PC-3 (cell line): ENCODE results near the gene LNP1. TPM values are rescaled to one million over a fixed set of nuclear protein-coding genes. Genes with fewer than 3 reads are reported as not detected.
A peak's percentile ranks its signal among the peaks of the same experiment; 100 is the strongest.

Experiments used
- ATAC-seq: fragments of 200-7000 bp; cut with Tn5 transposase; 2 replicates; pipeline ENCODE4 v1.9.1; 2020; ENCODE audit warnings: mild to moderate bottlenecking, moderate library complexity
- BruUV-seq: library from RNA; stranded (reverse); fragments of 400-500 nt; replicated peaks from 2 replicates; lab custom pipeline; 2021; lab: Mats Ljungman, UMichigan
- CTCF ChIA-PET: fragments of 300-600 bp; sonication (Branson Sonifier 250); formaldehyde crosslinking; loops from one replicate; lab custom pipeline; 2022; ENCODE audit warnings: antibody characterized with exemption; lab: Charles Lee
- POLR2A ChIA-PET: fragments of 300-600 bp; sonication (Branson Sonifier 250); formaldehyde crosslinking; loops from one replicate; lab custom pipeline; 2022; ENCODE audit warnings: antibody characterized with exemption; ENCODE audit not compliant: unreplicated experiment; lab: Charles Lee
- DNase-seq: peaks from one replicate; pipeline ENCODE4 v3.0.0-alpha.2; 2015
- H2AFZ ChIP-seq: fragments of 300-600 bp; sonication (generic); 2 replicates; pipeline ENCODE4 v1.6.0; 2016; ENCODE audit warnings: antibody characterized with exemption, low read length
- H3F3A ChIP-seq: fragments of 300-600 bp; sonication (generic); one replicate; pipeline ENCODE4 v1.6.0; 2017; ENCODE audit warnings: antibody characterized with exemption, low read length, control low read depth, mild to moderate bottlenecking; ENCODE audit not compliant: unreplicated experiment
- H3K27ac ChIP-seq: fragments of 300-600 bp; sonication (generic); 2 replicates; pipeline ENCODE4 v1.5.1; 2016; ENCODE audit warnings: mild to moderate bottlenecking, low read length
- H3K27me3 ChIP-seq: fragments of 300-600 bp; sonication (generic); 2 replicates; pipeline ENCODE4 v1.6.1; 2016; ENCODE audit warnings: low read length, mixed read lengths
- H3K36me3 ChIP-seq: fragments of 300-600 bp; sonication (generic); 2 replicates; pipeline ENCODE4 v1.6.1; 2016; ENCODE audit warnings: low read depth, mixed run types, low read length, mixed read lengths
- H3K4me1 ChIP-seq: fragments of 300-600 bp; sonication (generic); 2 replicates; pipeline ENCODE4 v1.5.1; 2016; ENCODE audit warnings: low read length; ENCODE audit not compliant: insufficient read depth
- H3K4me2 ChIP-seq: fragments of 300-600 bp; sonication (generic); 2 replicates; pipeline ENCODE4 v1.6.0; 2016; ENCODE audit warnings: low read length
- H3K4me3 ChIP-seq: fragments of 300-600 bp; sonication (generic); 2 replicates; pipeline ENCODE4 v1.5.1; 2016; ENCODE audit warnings: mild to moderate bottlenecking, low read length, mixed read lengths
- H3K79me2 ChIP-seq: fragments of 300-600 bp; sonication (generic); 2 replicates; pipeline ENCODE4 v1.6.1; 2017; ENCODE audit warnings: low read length, mixed read lengths
- H3K9ac ChIP-seq: fragments of 300-600 bp; sonication (generic); 2 replicates; pipeline ENCODE4 v1.6.0; 2016; ENCODE audit warnings: mild to moderate bottlenecking, low read length
- H3K9me2 ChIP-seq: fragments of 300-600 bp; sonication (generic); replicated peaks from 2 replicates; pipeline ENCODE4 v1.6.1; 2016; ENCODE audit warnings: mixed run types, low read length, mixed read lengths
- H3K9me3 ChIP-seq: fragments of 300-600 bp; sonication (generic); 2 replicates; pipeline ENCODE4 v1.6.1; 2016; ENCODE audit warnings: low read length, mixed read lengths
- H4K20me1 ChIP-seq: fragments of 300-600 bp; sonication (generic); 2 replicates; pipeline ENCODE4 v1.6.1; 2016; ENCODE audit warnings: low read length, mixed read lengths
- EZH2 ChIP-seq: fragments of 300-600 bp; sonication (generic); IDR thresholded peaks from one replicate; pipeline ENCODE4 v1.6.1; 2017; ENCODE audit warnings: antibody characterized with exemption, mild to moderate bottlenecking, low read length; ENCODE audit not compliant: unreplicated experiment
- EZH2phosphoT487 ChIP-seq: fragments of 300-600 bp; sonication (generic); IDR thresholded peaks from 2 replicates; pipeline ENCODE4 v1.6.1; 2018; ENCODE audit warnings: mild to moderate bottlenecking, antibody characterized with exemption, low read length, borderline replicate concordance
- intact Hi-C: fragments of 100-400 bp; cut with micrococcal nuclease; formaldehyde crosslinking; loops from 2 replicates; pipeline ENCODE4 v1.9.0; 2023
- total RNA-seq: library from RNA; depleted of rRNA; stranded (reverse); fragments of >200 nt; gene quantifications from 2 replicates; pipeline ENCODE4 v1.2.3, GENCODE V29; 2014
- TF ChIP-seq, protein P1 (sequence below): fragments of 300-600 bp; sonication (generic); conservative IDR thresholded peaks from 2 replicates; pipeline ENCODE4 v1.5.1; 2017; ENCODE audit warnings: antibody characterized with exemption, low read depth, mild to moderate bottlenecking, low read length

Gene LNP1
- total RNA-seq, 1 experiment from 2014 or later: 6.8 TPM

GRCh38 chr3:100426067-100426682 is 24.8 kb downstream of the LNP1 start:
- Histone ChIP-seq H3K4me2 (peak overlapping the region; percentile 36), H3K79me2 (no peaks in the 10 kb centered on the region), H3K9ac (no peak overlapping the region), H3K4me1 (peaks cover 18% of the 10 kb centered on the region), H3K4me3 (no peak overlapping the region), H4K20me1 (no peaks in the 10 kb centered on the region), H3K27me3 (no peaks in the 10 kb centered on the region), H3F3A (no peaks in the 10 kb centered on the region), H2AFZ (no peak overlapping the region), H3K9me2 (no peaks in the 10 kb centered on the region), H3K9me3 (no peaks in the 10 kb centered on the region), H3K36me3 (no peaks in the 10 kb centered on the region), H3K27ac (peak overlapping the region; percentile 42)
- no TSS peak for BruUV-seq
- no peak for DNase-seq
- TF ChIP-seq EZH2 (no peak), EZH2phosphoT487 (no peak)
- TF ChIP-seq, protein P1, sequence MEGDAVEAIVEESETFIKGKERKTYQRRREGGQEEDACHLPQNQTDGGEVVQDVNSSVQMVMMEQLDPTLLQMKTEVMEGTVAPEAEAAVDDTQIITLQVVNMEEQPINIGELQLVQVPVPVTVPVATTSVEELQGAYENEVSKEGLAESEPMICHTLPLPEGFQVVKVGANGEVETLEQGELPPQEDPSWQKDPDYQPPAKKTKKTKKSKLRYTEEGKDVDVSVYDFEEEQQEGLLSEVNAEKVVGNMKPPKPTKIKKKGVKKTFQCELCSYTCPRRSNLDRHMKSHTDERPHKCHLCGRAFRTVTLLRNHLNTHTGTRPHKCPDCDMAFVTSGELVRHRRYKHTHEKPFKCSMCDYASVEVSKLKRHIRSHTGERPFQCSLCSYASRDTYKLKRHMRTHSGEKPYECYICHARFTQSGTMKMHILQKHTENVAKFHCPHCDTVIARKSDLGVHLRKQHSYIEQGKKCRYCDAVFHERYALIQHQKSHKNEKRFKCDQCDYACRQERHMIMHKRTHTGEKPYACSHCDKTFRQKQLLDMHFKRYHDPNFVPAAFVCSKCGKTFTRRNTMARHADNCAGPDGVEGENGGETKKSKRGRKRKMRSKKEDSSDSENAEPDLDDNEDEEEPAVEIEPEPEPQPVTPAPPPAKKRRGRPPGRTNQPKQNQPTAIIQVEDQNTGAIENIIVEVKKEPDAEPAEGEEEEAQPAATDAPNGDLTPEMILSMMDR: no peak
- ChIA-PET CTCF (no interaction called here), POLR2A (no interaction called here)
- no peak for ATAC-seq
- intact Hi-C loops: no loop called here

GRCh38 chr3:100427699-100428098 is 26.4 kb downstream of the LNP1 start:
- no peaks in the 10 kb centered on the region for H3K36me3 ChIP-seq
- ATAC-seq: no peak
- TF ChIP-seq EZH2: no peak
- TF ChIP-seq, protein P1: no peak
- no peak for TF ChIP-seq EZH2phosphoT487
- ChIA-PET POLR2A (no interaction called here), CTCF (no interaction called here)
- no peaks in the 10 kb centered on the region for H4K20me1 ChIP-seq
- intact Hi-C loops: no loop called here
- no TSS peak for BruUV-seq
- H3K27me3 ChIP-seq: no peaks in the 10 kb centered on the region
- H3K9me2 ChIP-seq: no peaks in the 10 kb centered on the region
- H3K9me3 ChIP-seq: no peaks in the 10 kb centered on the region
- H3K79me2 ChIP-seq: no peaks in the 10 kb centered on the region
- peaks cover 18% of the 10 kb centered on the region for H3K4me1 ChIP-seq
- H3K9ac ChIP-seq: no peak overlapping the region
- H3K27ac ChIP-seq: no peak overlapping the region
- DNase-seq: no peak
- no peaks in the 10 kb centered on the region for H3F3A ChIP-seq
- H3K4me2 ChIP-seq: no peak overlapping the region
- H3K4me3 ChIP-seq: no peak overlapping the region
- no peak overlapping the region for H2AFZ ChIP-seq

DNA sequence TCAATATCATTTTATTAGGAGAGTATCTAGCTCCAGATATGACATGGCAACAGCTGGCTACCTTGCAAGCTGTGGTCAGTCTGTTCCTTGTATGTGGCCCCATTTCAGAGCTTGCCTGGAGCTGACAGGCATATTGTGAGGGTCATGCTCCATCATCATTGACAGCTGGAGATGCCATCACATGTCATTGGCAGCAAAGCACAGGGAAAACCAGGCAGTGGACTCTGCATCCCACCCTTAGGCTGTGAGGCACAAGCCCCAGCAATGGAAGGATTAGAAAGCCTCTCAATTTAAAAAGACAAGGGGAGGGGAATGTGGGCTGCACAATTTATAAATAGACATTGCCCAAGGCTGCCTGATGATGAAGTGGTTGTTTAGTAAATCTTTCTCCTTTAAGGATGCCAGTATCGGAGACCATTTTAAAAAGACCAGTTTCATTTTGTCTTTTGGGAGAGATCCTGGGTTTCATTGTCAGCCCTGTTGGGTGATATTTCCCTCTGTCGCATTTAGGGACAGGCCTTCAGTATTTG is 27.9 kb downstream of the LNP1 start:
- intact Hi-C loops: no loop called here
- no peak for ATAC-seq
- H3K4me3 ChIP-seq: no peak overlapping the region
- H3K36me3 ChIP-seq: no peaks in the 10 kb centered on the region
- no peak overlapping the region for H3K4me2 ChIP-seq
- no peaks in the 10 kb centered on the region for H3K27me3 ChIP-seq
- H3K4me1 ChIP-seq: peaks cover 18% of the 10 kb centered on the region
- H3K9ac ChIP-seq: no peak overlapping the region
- ChIA-PET CTCF (no interaction called here), POLR2A (no interaction called here)
- DNase-seq: no peak
- no peaks in the 10 kb centered on the region for H4K20me1 ChIP-seq
- TF ChIP-seq, protein P1: no peak
- TF ChIP-seq EZH2 (no peak), EZH2phosphoT487 (no peak)
- no TSS peak for BruUV-seq
- no peaks in the 10 kb centered on the region for H3F3A ChIP-seq
- H2AFZ ChIP-seq: no peak overlapping the region
- no peak overlapping the region for H3K27ac ChIP-seq
- no peaks in the 10 kb centered on the region for H3K9me2 ChIP-seq
- no peaks in the 10 kb centered on the region for H3K9me3 ChIP-seq
- no peaks in the 10 kb centered on the region for H3K79me2 ChIP-seq
